Skeletal muscle cell (primary cell): ENCODE results near the gene RASAL1.

Experiments used
- DNase-seq: peaks from one replicate; pipeline ENCODE4 v3.0.0-alpha.2; 2010; ENCODE audit warnings: low read depth
- H3K4me3 ChIP-seq: 2 replicates; pipeline ENCODE4 v1.5.1; 2011; ENCODE audit warnings: low read depth, mild to moderate bottlenecking, control low read depth, low read length, moderate library complexity

RASAL1 gene

DNA sequence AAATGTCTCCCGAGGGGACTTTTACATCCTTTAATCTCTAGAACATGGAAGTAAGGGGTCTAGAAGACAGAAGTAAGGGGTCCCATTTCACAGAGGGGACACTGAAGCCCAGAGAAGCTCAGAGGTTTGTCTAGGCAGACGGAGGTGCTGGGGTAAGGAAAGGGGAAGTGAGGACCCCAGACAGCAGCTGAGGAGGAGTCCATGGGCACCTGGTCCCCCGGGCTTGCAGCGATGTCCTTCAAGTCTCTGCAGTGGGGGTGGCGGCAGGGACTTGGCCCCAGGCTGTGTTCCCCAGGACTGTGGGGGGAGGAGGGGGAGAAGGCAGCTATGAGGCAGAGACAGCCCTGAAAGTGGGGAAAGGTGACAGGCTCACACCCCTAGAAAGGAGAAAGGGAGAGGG is 48.4 kb downstream of the RASAL1 start:
- no peak overlapping the region for H3K4me3 ChIP-seq
- no peak for DNase-seq

DNA sequence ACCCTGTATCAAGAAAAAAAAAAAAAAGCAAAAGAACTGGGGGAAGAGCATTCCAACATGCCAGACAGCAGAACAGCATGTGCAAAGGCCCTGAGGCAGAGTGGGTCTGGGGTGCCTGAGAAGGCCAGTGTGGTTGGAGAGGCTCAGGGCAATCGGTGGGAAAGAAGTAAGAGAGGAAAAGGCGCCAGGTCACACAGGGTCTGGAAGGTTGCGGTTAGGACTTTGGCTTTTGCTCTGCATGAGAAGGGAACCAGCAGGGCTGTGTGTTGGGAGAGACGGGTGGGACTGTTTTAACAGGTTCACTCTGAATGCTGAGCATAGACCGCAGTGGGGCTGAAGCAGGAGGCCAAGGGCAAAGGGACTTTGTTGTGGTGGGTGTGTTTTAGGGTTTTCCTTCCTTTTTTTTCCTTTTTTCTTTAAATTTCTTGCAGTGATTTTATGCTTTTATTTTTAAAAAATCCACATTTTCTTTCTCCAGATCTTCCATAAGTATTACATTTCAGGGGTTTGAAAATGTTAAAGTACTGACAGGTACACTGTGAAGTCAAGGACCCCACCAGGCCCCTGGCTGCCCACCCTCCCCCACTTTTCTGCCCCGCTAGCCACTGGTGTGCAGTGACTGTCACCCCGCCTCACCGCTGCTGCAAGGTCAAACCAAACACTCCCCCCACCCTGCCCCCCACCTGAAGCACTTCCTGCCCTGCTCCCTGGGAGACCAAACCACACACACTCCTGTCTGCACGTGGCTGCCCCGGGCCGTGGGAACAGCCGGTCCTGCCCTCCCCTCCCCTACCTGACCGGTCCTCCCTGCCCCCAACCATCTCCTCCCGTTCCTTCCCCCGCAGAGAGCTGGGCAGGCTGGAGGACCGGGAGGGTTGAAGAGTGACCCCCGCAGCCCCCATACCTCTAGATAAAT is 49.1 kb downstream of the RASAL1 start:
- DNase-seq: no peak
- H3K4me3 ChIP-seq: no peak overlapping the region

DNA sequence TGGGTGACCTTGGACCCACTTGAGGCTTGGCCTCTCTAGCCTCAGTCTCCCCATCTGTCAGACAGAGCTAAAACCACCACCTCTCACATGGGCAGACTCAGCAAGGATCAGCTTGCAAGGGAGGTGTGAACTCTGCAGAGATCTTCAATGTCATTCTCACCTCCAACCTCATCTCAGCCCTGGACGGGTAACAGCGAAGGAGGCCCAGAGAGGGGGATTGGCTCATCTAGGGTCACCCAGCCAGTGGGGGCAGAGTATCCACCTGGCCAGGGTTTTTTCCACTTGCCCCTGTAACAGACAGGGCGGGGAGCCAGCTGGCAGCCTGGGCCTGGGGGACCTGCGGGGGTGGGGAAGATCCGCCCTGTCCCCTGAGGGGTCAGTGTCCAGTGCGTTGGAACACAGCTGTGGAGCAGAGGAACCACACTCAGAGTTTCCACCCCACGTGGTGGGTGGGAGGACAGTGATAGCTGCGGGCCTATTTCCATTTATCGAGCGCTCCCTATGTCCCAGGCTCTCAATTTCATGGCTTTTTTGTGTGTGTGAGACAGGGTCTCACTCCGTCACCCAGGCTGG is 51.6 kb downstream of the RASAL1 start:
- no peak for DNase-seq
- no peak overlapping the region for H3K4me3 ChIP-seq

DNA sequence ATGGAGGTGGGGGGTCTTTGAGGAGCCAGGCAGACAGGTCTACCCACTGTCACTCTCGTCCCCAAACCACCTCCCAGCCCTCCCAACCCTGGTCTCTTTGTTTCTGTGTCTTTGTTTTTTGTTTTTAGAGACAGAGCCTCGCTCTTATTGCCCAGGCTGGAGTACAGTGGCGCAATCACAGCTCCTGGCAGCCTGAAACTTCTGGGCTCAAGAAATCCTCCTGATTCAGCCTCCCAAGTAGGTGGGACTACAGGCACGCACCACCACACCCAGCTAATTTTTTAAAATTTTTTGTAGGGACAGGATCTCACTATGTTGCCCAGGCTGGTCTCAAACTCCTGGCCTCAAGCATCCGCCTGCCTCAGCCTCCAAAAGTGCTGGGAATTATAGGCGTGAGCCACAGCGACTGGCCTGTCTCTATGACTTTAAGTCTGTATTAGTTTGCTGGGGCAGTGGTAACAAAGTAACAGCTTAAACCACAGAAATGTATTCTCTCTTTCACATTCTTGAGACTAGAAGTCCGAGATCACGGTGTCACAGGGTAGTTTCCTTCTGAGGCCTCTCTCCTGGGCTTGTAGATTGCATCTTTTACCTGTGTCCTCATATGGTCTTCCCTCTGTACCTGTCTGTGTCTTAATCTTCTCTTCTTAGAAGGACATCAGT is 52.9 kb downstream of the RASAL1 start:
- H3K4me3 ChIP-seq: no peak overlapping the region

DNA sequence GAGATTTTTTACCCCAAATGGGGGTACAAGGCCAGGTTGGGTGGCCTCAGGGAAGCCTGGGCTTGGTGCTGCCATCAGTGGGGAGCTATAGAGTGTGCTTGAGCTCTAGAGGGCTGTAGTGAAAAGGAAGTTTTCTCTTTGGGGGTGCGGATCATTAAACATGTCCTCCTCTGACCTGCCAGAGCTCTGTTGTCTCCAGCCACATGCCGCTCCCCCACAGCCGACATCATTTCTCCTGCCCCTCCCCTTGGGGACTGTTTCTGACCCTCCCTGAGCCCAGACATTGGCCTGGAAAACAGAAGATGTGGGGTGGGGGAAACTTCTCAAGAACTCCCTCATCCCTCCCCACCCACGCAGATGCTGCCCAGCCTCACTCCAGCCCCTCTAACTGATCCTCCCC is 53.7 kb downstream of the RASAL1 start:
- no peak overlapping the region for H3K4me3 ChIP-seq
- no peak for DNase-seq

More for the DNA sequence above, 52.9 kb downstream of the RASAL1 start:
- DNase-seq: no peak

DNA sequence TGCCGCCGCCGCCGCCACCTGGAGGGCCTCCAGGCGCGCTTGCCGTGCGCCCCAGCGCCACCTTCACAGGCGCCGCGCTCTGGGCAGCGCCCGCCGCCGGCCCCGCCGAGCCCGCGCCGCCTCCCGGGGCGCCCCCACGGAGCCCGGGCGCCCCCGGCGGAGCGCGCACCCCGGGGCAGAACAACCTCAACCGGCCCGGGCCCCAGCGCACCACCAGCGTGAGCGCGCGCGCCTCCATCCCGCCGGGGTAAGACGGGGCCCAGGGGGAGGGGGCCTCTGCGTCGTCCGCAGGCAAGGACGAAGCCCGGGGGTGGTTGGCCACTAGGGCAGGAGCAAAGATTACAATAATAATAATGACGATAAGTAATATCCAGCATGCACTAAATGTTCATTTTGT is 57.7 kb downstream of the RASAL1 start:
- no peak overlapping the region for H3K4me3 ChIP-seq
- no peak for DNase-seq

DNA sequence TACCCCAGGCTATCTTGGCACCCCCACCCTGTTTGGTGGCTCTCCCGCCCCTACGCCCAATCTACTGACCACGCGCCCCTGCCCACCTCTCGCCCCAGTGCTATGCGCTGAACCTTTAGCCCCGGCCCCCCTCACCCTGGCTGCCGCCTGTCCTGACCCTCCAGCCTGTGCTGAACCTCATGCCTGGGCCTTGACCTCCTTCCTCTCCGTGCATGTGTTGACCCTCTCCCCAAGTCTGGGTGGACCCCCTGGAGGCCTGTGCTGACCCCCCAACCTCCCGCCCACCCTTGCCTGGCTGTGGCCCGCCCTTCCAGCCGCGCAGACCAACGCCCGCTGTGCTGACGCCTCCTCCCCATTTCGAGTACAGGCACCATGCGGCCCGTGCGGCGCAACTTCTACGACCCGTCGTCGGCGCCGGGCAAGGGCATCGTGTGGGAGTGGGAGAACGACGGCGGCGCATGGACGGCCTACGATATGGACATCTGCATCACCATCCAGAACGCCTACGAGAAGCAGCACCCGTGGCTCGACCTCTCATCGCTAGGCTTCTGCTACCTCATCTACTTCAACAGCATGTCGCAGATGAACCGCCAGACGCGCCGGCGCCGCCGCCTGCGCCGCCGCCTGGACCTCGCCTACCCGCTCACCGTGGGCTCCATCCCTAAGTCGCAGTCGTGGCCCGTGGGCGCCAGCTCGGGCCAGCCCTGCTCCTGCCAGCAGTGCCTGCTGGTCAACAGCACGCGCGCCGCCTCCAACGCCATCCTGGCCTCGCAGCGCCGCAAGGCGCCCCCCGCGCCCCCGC is 58.3 kb downstream of the RASAL1 start:
- no peak for DNase-seq
- no peak overlapping the region for H3K4me3 ChIP-seq

DNA sequence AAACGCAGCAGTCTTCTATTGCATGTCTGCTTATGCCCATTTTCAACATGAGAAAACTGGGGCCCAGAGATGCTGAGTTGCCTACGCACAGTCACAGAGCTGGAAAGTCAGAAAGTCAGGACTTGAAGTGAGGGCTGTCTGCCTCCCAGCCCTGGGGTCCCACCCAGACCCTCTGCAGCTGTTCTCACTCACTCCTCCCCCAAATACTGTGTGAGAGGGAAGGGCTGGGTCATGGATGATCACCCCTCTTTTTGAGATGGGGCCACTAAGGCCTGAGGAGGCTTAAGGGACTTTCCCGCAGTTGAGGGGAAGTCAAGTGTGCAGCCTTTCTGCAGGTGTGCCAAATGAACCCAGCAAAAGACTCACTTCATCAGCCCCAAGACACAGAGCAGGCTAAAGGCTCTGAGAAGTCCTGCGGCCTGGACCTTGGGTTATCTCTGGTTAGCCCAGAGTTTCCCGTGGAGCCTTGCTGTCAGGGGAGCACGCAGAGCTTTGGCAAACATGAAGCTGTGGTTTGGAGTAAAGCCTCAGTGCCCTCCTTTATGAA is 60.4 kb downstream of the RASAL1 start:
- no peak overlapping the region for H3K4me3 ChIP-seq
- DNase-seq: no peak

DNA sequence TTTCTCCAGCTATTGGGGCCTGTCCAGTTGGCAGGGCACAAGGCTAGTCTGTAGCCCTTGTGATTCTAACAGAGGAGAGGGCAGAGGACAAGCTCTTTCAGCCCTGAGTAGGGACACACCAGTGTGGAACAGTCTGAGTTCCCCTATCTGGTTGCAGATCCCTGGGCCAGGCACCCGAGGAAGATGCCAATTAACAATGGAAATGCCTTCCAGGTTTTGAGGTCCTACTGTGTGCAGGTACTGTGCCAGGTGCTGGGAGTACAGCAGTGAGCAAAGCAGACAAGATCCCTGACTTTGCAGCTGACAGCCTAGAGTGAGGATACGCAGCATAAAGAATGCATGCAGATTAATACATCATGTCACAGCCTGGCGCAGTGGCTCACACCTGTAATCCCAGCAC is 62.0 kb downstream of the RASAL1 start:
- no peak for DNase-seq
- H3K4me3 ChIP-seq: no peak overlapping the region

DNA sequence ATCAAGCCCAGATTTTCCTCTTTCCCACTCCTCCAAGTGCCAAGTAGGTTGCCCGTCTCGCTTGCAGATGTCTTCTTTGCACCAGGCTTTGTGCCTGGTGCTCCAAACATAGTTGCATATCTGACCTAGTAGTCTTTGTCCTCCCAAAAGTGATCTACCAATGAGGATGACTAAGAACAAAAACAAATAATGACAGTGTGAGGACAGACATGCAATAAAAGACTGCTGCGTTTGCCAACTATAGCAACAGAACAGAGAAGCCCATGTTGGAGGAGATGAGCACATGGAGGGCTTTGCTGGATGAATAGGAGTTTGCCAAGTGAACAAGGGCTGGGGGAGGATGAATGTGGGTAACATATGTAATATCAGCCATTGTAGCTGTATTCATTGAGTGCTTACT is 63.4 kb downstream of the RASAL1 start:
- no peak for DNase-seq
- H3K4me3 ChIP-seq: no peak overlapping the region

DNA sequence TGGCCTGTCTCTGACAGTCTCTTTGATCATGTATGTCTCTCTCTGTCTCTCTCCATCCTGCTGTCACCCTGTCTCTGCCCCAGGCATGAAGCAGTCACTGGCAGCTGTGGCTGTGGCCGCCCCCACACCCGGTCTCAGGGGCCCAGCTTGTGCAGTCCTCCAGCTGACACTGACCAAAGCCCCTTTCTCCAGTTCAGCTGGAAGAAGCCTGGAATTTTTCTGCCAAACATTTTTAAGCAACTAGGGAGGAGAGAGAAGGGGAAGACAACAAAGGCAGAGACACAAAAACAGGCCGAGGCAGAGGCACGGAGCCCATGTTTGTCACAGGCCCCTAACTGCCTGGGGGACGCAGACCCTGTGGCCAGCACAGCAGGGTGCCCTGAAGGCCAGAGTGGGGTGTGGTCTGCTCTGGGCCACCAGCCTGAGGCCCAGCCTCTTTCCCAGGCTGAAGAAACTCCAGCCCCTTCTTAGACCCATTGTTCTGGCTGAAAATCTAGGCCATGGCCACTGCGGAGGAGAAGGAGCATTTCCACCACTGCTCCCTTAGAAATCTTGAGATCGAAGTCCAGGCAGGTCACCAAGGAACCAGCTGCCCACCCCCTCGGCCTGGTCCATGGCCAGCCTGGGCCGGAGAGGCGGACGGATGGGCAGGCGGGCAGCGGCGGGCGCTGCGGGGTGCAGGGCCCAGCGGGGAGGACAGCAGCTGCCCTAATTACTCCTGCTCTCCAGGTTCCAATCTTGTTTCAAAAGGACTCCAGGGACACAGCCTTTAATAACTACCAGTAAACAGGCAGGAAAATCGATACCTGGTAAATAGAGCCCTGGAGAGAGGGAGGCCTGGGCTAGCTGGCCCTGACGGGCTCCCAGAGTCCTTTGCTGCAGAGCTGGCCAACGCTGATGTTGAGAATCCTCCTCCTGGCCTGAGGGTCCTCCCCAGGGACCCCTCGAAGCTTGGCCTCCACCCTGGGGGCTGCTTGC is 64.1 kb downstream of the RASAL1 start:
- no peak overlapping the region for H3K4me3 ChIP-seq
- DNase-seq: no peak

DNA sequence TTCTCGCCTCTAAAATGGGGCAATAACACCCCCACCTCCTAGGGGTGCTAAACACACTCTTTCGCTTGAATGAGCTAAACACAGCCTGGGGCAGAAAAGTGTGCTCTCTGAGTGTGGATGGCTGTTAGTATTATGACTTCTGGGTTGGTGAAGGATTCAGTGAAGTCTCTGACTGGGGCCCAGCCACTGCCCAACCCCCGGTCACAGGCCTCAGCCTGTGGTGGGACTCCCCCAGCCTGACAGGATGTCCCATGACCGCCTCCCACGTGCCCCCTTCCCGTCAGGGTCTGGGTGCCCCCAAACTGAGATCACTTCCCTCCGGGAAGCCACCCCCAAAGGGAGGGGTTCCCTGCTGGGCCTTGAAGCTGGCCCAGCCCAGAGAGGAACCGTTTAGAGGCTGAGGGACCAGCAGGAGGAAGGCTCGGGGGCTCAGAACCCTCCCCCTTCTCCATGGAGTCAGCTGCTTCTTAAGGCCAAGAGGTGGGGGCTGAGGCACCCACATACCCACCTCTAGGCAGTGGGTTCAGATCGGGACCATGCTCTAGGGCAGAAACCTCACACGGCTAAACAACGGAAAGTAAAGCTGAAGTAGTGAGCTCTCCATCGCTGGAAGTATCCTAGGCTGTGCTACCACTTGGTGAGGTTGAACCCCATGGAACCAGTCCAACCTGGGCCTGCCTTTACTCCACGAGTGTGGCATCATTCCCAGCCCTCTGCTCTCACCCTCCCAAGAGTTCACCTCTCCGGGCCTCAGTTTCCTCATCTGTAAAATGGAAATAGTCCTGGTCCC is 65.2 kb downstream of the RASAL1 start:
- no peak overlapping the region for H3K4me3 ChIP-seq
- DNase-seq: no peak

DNA sequence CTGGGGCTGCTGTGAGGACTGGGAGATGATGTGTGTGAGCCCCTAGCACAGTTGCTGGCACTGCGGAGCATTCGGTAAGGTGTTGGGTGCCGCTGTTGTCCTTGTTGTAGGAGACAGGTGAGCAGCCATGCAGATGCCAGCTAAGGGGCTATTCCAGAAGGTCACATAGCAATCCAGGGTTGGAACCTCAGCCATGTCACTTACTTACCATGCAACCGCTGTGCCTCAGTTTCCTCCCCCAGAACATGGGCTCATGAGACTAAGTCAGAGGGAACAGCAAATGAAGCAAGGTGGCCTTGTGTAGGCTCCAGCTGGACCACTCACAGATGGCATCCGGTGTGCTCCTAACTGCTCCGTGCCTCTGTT is 65.8 kb downstream of the RASAL1 start:
- no peak for DNase-seq
- H3K4me3 ChIP-seq: no peak overlapping the region

DNA sequence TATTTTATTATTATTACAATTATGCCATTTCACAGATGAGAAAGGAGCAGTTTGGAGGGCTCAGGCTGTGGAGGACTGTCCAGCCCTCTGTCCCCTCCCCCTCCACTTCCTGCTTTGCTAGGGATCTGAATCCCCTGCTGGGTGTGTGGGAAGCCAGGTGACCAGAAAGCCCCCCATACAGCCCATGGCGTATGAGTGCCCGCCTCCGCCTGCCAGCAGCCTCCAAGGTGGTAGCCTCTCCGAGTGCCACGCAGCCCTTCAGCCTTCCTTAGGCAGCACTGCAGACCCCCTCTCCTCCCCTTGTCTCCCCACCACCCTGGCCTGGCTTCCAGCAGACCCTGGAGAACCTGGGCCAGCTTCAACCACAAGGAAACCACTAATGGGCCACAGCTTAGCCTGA is 66.4 kb downstream of the RASAL1 start:
- no peak for DNase-seq
- no peak overlapping the region for H3K4me3 ChIP-seq

DNA sequence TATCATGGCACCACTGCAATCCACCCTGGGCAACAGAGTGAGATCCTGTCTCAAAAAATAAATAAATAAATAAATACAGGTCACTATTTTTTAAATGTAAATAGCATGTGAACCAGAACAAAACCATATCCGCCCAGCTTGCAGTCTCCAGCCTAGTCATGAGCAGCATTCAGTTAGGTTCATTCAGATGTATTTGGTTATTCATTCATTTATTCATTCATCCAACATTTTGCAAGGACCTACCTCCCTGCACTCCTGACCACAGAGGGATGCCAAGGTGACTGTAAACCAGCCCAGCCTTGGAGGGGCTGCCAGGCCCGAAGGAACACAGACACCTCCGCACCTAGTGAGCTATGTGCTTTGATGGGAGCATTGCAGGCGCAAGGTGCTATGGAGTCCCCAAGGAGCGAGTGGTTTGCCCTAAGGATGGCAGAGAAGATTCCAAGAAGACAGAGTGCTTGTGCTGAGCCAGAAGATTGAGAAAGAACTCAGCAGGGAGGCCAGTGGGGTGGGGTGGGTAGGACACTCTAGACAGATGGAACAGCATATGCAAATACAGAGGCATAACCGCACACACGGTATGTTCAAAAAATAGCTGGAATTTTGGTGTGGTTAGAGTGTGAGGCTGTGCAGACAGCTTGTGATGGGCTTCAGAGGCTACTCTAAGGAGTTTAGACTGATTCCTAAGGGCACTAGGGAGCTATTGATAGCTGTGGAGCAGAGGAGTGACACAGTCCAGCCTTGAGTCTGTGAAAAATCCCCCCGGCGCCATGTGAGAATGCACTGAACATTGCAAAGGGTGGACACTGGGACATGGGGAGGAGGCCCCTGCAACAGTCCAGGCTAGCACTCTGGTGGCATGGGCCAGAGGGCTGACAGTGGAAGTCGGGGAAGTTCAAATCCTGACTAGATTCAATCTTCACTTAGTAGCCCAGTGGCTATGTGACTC is 67.3 kb downstream of the RASAL1 start:
- no peak for DNase-seq
- no peak overlapping the region for H3K4me3 ChIP-seq

DNA sequence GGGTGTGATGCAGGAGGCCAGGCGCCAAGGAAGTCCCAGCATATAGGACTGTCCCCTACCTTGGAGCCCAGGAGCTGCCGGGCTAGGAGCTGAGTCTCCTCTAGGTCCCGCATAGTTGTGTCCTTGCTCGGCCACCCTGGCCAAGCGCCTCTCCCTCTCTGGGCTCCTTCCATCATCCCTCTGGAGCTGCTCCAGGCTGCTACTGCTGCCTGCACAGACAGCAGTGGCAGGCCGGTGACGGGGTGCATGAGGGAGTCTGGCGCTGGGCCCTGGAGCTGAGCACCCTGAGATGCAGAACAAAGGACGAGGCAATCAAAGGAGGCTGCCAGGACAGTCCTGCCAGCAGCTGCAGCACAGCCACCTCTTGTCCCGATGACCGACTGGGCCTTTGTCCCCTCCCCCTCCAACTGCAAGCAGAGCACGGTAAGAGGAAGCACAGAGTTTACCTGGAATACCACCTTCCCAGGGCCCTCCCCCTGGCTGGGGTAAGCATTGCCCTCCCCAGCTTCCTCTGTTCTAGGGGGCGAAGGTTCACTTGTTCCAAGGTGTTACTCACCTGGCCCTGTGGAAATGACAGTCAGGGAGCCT is 68.7 kb downstream of the RASAL1 start:
- no peak for DNase-seq
- no peak overlapping the region for H3K4me3 ChIP-seq
